ENCODE measurements around the gene TTLL8.
"Not testable (repeated sequence)": the region's sequence is repeated elsewhere in the genome, so short reads cannot be mapped to it uniquely, and the experiment has no call there.

TTLL8 gene

GRCh38 chr22:50089682-50090411 is 31.7 kb upstream of the TTLL8 start, which contains the start of gene MOV10L1:
TSS of gene MOV10L1 (plus strand) at chr22:50090006. CDS start at chr22:50090089, 83 bp downstream.
- DNase-seq (ENCODE audit: low read depth) = no peak
- no peak for TF ChIP-seq POLR2A (IDR thresholded peaks at IDR 0.05; ENCODE audit: extremely low read depth, insufficient read length)
- no peak for TF ChIP-seq CTCF (IDR thresholded peaks at IDR 0.05; ENCODE audit: low read depth, low read length)
- no peak for TF ChIP-seq MYC (IDR thresholded peaks at IDR 0.05; ENCODE audit: low read depth, low read length)
- TF ChIP-seq MAX (IDR thresholded peaks at IDR 0.05; ENCODE audit: low read depth, low read length) = no peak
- H3K4me3 ChIP-seq (ENCODE audit: low read depth, low read length) = no peak within 1 kb of the TSS

- no peak for DNase-seq (ENCODE audit: low read depth)
- no peak for TF ChIP-seq MYC (IDR thresholded peaks at IDR 0.05; ENCODE audit: low read depth, low read length)
- no peak for TF ChIP-seq MAX (IDR thresholded peaks at IDR 0.05; ENCODE audit: low read depth, low read length)
- TF ChIP-seq CTCF (IDR thresholded peaks at IDR 0.05; ENCODE audit: low read depth, low read length) = no peak
- no peak for TF ChIP-seq POLR2A (IDR thresholded peaks at IDR 0.05; ENCODE audit: extremely low read depth, insufficient read length)
- no peak overlapping the region for H3K4me3 ChIP-seq (ENCODE audit: low read depth, low read length)
Observed at GRCh38 chr22:50089231-50089630, 31.1 kb upstream of the TTLL8 start.

- no peak overlapping the region for H3K4me3 ChIP-seq (ENCODE audit: low read depth, low read length)
- TF ChIP-seq POLR2A (IDR thresholded peaks at IDR 0.05; ENCODE audit: extremely low read depth, insufficient read length) = no peak
- no peak for TF ChIP-seq MAX (IDR thresholded peaks at IDR 0.05; ENCODE audit: low read depth, low read length)
- no peak for TF ChIP-seq MYC (IDR thresholded peaks at IDR 0.05; ENCODE audit: low read depth, low read length)
- no peak for TF ChIP-seq CTCF (IDR thresholded peaks at IDR 0.05; ENCODE audit: low read depth, low read length)
- DNase-seq (ENCODE audit: low read depth) = no peak
Observed at GRCh38 chr22:50088096-50088495, 30.0 kb upstream of the TTLL8 start.

GRCh38 chr22:50087646-50088045 is 29.5 kb upstream of the TTLL8 start:
- no peak overlapping the region for H3K4me3 ChIP-seq (ENCODE audit: low read depth, low read length)
- TF ChIP-seq MAX (IDR thresholded peaks at IDR 0.05; ENCODE audit: low read depth, low read length) (no peak), POLR2A (IDR thresholded peaks at IDR 0.05; ENCODE audit: extremely low read depth, insufficient read length) (no peak), MYC (IDR thresholded peaks at IDR 0.05; ENCODE audit: low read depth, low read length) (no peak), CTCF (IDR thresholded peaks at IDR 0.05; ENCODE audit: low read depth, low read length) (no peak)
- DNase-seq (ENCODE audit: low read depth) = no peak

- not testable (repeated sequence) for H3K4me3 ChIP-seq (ENCODE audit: low read depth, low read length); DNase-seq (ENCODE audit: low read depth)
Observed at GRCh38 chr22:50086975-50087374, 28.9 kb upstream of the TTLL8 start.

- no peak overlapping the region for H3K4me3 ChIP-seq (ENCODE audit: low read depth, low read length)
- DNase-seq (ENCODE audit: low read depth) = no peak
- TF ChIP-seq MYC (IDR thresholded peaks at IDR 0.05; ENCODE audit: low read depth, low read length) (no peak), MAX (IDR thresholded peaks at IDR 0.05; ENCODE audit: low read depth, low read length) (no peak), CTCF (IDR thresholded peaks at IDR 0.05; ENCODE audit: low read depth, low read length) (no peak), POLR2A (IDR thresholded peaks at IDR 0.05; ENCODE audit: extremely low read depth, insufficient read length) (no peak)
Observed at GRCh38 chr22:50086526-50086925, 28.4 kb upstream of the TTLL8 start.
